Endothelial cell of umbilical vein (primary cell): ENCODE results near the gene TPK1. TPM values are rescaled to one million over a fixed set of nuclear protein-coding genes. Genes with fewer than 3 reads are reported as not detected.
A peak's percentile ranks its signal among the peaks of the same experiment; 100 is the strongest.

Experiments used
- BruUV-seq: library from RNA; stranded (reverse); fragments of 400-500 nt; replicated peaks from 2 replicates; lab custom pipeline; 2021; lab: Mats Ljungman, UMichigan
- CTCF ChIA-PET: fragments of 300-600, 350-600 bp; sonication (Branson Sonifier 250); formaldehyde crosslinking; loops from one replicate; lab custom pipeline; 2021; ENCODE audit warnings: antibody characterized with exemption, inconsistent platforms; lab: Charles Lee
- POLR2A ChIA-PET: fragments of 300-600, 350-600 bp; sonication (Branson Sonifier 250); formaldehyde crosslinking; loops from one replicate; lab custom pipeline; 2021; ENCODE audit warnings: antibody characterized with exemption, inconsistent platforms; lab: Charles Lee
- DNase-seq: peaks from one replicate; pipeline ENCODE4 v3.0.0-alpha.2; 2011; ENCODE audit warnings: low read depth, low spot score
- FAIRE-seq: peaks from 2 replicates; lab custom pipeline; 2011; peaks lifted over from hg19 to GRCh38; lab: Jason Lieb, UNC
- H2AFZ ChIP-seq: 2 replicates; pipeline ENCODE4 v1.6.0; 2012; ENCODE audit warnings: low read depth, low read length, control low read depth, inconsistent platforms
- H3K27ac ChIP-seq: 2 replicates; pipeline ENCODE4 v1.5.1; 2011; ENCODE audit warnings: low read depth, mild to moderate bottlenecking, control low read depth, low read length, moderate library complexity; ENCODE audit not compliant: insufficient read depth
- H3K27me3 ChIP-seq, 2 experiments: 2 replicates each; pipeline versions ENCODE4 v1.6.0 to v1.6.1; 2011; ENCODE audit warnings: low read length in 2 of 2, mixed read lengths in 1 of 2; ENCODE audit not compliant: control insufficient read depth in 2 of 2, insufficient read depth in 2 of 2
- H3K36me3 ChIP-seq, 2 experiments: 2 replicates in 1 of 2; 3 replicates in 1 of 2; pipeline ENCODE4 v1.5.1; 2011; ENCODE audit warnings: low read length in 2 of 2, mild to moderate bottlenecking in 1 of 2, moderate library complexity in 1 of 2; ENCODE audit not compliant: control insufficient read depth in 2 of 2, insufficient read depth in 2 of 2; ENCODE audit errors: extremely low read depth in 1 of 2
- H3K4me1 ChIP-seq: 3 replicates; pipeline ENCODE4 v1.5.1; 2011; ENCODE audit warnings: mild to moderate bottlenecking, low read length; ENCODE audit not compliant: control insufficient read depth, insufficient read depth; ENCODE audit errors: extremely low read depth
- H3K4me2 ChIP-seq: 2 replicates; pipeline ENCODE4 v1.6.1; 2011; ENCODE audit warnings: low read length, control low read depth, mixed read lengths; ENCODE audit not compliant: insufficient read depth
- H3K4me3 ChIP-seq, 3 experiments: fragments of 200-600 bp in 1 of 3; sonication (generic), shearing (Covaris generic) in 1 of 3; replicated peaks in 1 of 3; 2 replicates each; pipeline ENCODE4 v1.5.1; 2011 to 2016; ENCODE audit warnings: control low read depth in 3 of 3, low read length in 3 of 3, mild to moderate bottlenecking in 2 of 3, inconsistent platforms in 1 of 3, low read depth in 1 of 3, moderate library complexity in 1 of 3; ENCODE audit not compliant: insufficient read depth in 1 of 3
- H3K79me2 ChIP-seq: 2 replicates; pipeline ENCODE4 v1.6.0; 2012; ENCODE audit warnings: low read length, inconsistent platforms; ENCODE audit not compliant: control insufficient read depth, insufficient read depth
- H3K9ac ChIP-seq: replicated peaks from 2 replicates; pipeline ENCODE3; 2011; ENCODE audit warnings: low read length, control low read depth; ENCODE audit not compliant: insufficient read depth; ENCODE audit errors: extremely low read depth
- H3K9me1 ChIP-seq: replicated peaks from 3 replicates; pipeline ENCODE4 v1.6.0; 2011; ENCODE audit warnings: mild to moderate bottlenecking, low read length; ENCODE audit not compliant: control insufficient read depth, insufficient read depth; ENCODE audit errors: extremely low read depth
- H3K9me3 ChIP-seq: replicated peaks from 2 replicates; pipeline ENCODE4 v1.5.1; 2012; ENCODE audit warnings: low read length, inconsistent platforms; ENCODE audit not compliant: control insufficient read depth, insufficient read depth
- H4K20me1 ChIP-seq: replicated peaks from 2 replicates; pipeline ENCODE3; 2011; ENCODE audit warnings: mild to moderate bottlenecking, low read length; ENCODE audit not compliant: control insufficient read depth, insufficient read depth; ENCODE audit errors: extremely low read depth
- EZH2 ChIP-seq: IDR thresholded peaks from 2 replicates; pipeline ENCODE4 v1.6.1; 2012; ENCODE audit warnings: borderline replicate concordance, low read depth, mild to moderate bottlenecking, moderate library complexity, low read length, inconsistent platforms; ENCODE audit not compliant: severe bottlenecking
- FOS ChIP-seq: IDR thresholded peaks from 2 replicates; pipeline ENCODE4 v1.6.1; 2011; ENCODE audit warnings: mild to moderate bottlenecking, low read length, moderate library complexity, borderline replicate concordance; ENCODE audit not compliant: insufficient read depth
- GATA2 ChIP-seq: IDR thresholded peaks from 2 replicates; pipeline ENCODE4 v1.7.0; 2011; ENCODE audit warnings: low read depth, mild to moderate bottlenecking, moderate library complexity, mixed read lengths, low read length; ENCODE audit not compliant: insufficient read length, insufficient read depth
- JUN ChIP-seq: IDR thresholded peaks from 2 replicates; pipeline ENCODE4 v1.6.1; 2011; ENCODE audit warnings: borderline replicate concordance, low read depth; ENCODE audit not compliant: insufficient read length, insufficient read depth
- MYC ChIP-seq: IDR thresholded peaks from one replicate; pipeline ENCODE4 v1.6.1; 2011; ENCODE audit warnings: mild to moderate bottlenecking, low read depth, low read length
- POLR2A ChIP-seq: IDR thresholded peaks from 2 replicates; pipeline ENCODE4 v1.6.1; 2012; ENCODE audit warnings: low read depth, mild to moderate bottlenecking, control low read depth, low read length
- POLR2AphosphoS5 ChIP-seq: IDR thresholded peaks from 2 replicates; pipeline ENCODE4 v1.6.1; 2012; ENCODE audit warnings: low read depth, mild to moderate bottlenecking, control low read depth, low read length, moderate library complexity; ENCODE audit not compliant: insufficient read depth
- dilution Hi-C: fragments of 300-500 bp; cut with MboI; formaldehyde crosslinking; loops from one replicate; pipeline ENCODE4 v1.15.0; 2019; ENCODE audit warnings: low sequenced_read_pairs; ENCODE audit not compliant: extremely low pct_ligation_motif_present
- intact Hi-C: fragments of 100-400 bp; cut with micrococcal nuclease; formaldehyde crosslinking; loops from one replicate; pipeline ENCODE4 v1.10.0; 2022
- polyA plus RNA-seq, 4 experiments: library from polyadenylated mRNA; depleted of rRNA in 3 of 4; stranded (reverse) in 3 of 4; unstranded in 1 of 4; fragments of >200 nt; gene quantifications; 2 replicates each; pipeline versions ENCODE4 v1.2.1 to v1.2.3, GENCODE V29; 2011 to 2012; ENCODE audit warnings: missing spikeins in 1 of 4
- total RNA-seq: library from RNA; stranded (reverse); gene quantifications from 2 replicates; pipeline ENCODE4 v1.2.3, GENCODE V29; 2021
- TF ChIP-seq, protein P1 (sequence below), 2 donors: IDR thresholded peaks; 1 replicate in 1 of 2; 2 replicates in 1 of 2; pipeline ENCODE4 v1.5.1; 2011; ENCODE audit warnings: low read length in 2 of 2, mild to moderate bottlenecking in 2 of 2, moderate library complexity in 2 of 2, control low read depth in 1 of 2, inconsistent platforms in 1 of 2, low read depth in 1 of 2; ENCODE audit not compliant: insufficient read depth in 1 of 2; ENCODE audit errors: extremely low read depth in 1 of 2
- TF ChIP-seq, protein P2 (sequence below): IDR thresholded peaks from 2 replicates; pipeline ENCODE4 v1.6.1; 2011; ENCODE audit not compliant: insufficient read depth, insufficient read length

The TPK1 gene
- total and polyA plus RNA-seq, 2 donors (not counting 3 experiments of a cell fraction or from before 2014, with no cell fraction given): 7.5 to 9.3 TPM

GRCh38 chr7:144834641-144835144 lies 1.2 kb downstream of the TPK1 start:
- DNase-seq (no peak), FAIRE-seq (peak; percentile 81)
- CTCF ChIA-PET: interaction anchor here (2.0 to 5.2 kb wide), 3 partner anchors 7 to 95 kb away, joined by 10 to 76 read pairs (median 14); no protein-coding TSS in a partner anchor
- Histone ChIP-seq H3K79me2 (no peaks in the 10 kb centered on the region), H3K27me3 (no peaks in the 10 kb centered on the region), H3K4me3 (peak overlapping the region; percentile 45 to 97 (median 96)), H3K9me3 (no peaks in the 10 kb centered on the region), H2AFZ (peak overlapping the region; percentile 99), H4K20me1 (no peaks in the 10 kb centered on the region), H3K9me1 (no peaks in the 10 kb centered on the region), H3K4me1 (peaks cover 5% of the 10 kb centered on the region), H3K4me2 (peak overlapping the region; percentile 96), H3K9ac (peak overlapping the region; percentile 94), H3K36me3 (no peaks in the 10 kb centered on the region), H3K27ac (peak overlapping the region; percentile 96)
- TF ChIP-seq, protein P1, sequence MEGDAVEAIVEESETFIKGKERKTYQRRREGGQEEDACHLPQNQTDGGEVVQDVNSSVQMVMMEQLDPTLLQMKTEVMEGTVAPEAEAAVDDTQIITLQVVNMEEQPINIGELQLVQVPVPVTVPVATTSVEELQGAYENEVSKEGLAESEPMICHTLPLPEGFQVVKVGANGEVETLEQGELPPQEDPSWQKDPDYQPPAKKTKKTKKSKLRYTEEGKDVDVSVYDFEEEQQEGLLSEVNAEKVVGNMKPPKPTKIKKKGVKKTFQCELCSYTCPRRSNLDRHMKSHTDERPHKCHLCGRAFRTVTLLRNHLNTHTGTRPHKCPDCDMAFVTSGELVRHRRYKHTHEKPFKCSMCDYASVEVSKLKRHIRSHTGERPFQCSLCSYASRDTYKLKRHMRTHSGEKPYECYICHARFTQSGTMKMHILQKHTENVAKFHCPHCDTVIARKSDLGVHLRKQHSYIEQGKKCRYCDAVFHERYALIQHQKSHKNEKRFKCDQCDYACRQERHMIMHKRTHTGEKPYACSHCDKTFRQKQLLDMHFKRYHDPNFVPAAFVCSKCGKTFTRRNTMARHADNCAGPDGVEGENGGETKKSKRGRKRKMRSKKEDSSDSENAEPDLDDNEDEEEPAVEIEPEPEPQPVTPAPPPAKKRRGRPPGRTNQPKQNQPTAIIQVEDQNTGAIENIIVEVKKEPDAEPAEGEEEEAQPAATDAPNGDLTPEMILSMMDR (IDR thresholded peaks at IDR 0.05; ENCODE audit: extremely low read depth in 1 of 2, insufficient read depth in 1 of 2, low read depth in 1 of 2, low read length in 2 of 2): no peak
- TF ChIP-seq JUN (no peak), MYC (no peak), POLR2A (no peak), POLR2AphosphoS5 (no peak)
- POLR2A ChIA-PET: interaction anchor here (0.9 kb wide), 1 partner anchor 62 kb away, joined by 3 read pairs; no protein-coding TSS in a partner anchor
- BruUV-seq: no TSS peak
- intact Hi-C loops: loop anchor here (1.0 kb wide), 4 partner anchors 7 to 96 kb away; no protein-coding TSS in a partner anchor
- dilution Hi-C loops: no loop called here

- Histone ChIP-seq H2AFZ (no peak overlapping the region), H3K27me3 (no peaks in the 10 kb centered on the region), H3K27ac (no peak overlapping the region), H3K36me3 (no peaks in the 10 kb centered on the region), H3K79me2 (no peaks in the 10 kb centered on the region), H4K20me1 (no peaks in the 10 kb centered on the region), H3K9ac (no peak overlapping the region), H3K4me1 (peaks cover 12% of the 10 kb centered on the region), H3K9me3 (no peaks in the 10 kb centered on the region), H3K4me3 (no peak overlapping the region), H3K9me1 (no peaks in the 10 kb centered on the region), H3K4me2 (no peak overlapping the region)
- DNase-seq (no peak), FAIRE-seq (no peak)
- CTCF ChIA-PET: no interaction called here
- no TSS peak for BruUV-seq
- POLR2A ChIA-PET: no interaction called here
- dilution Hi-C loops (no loop called here), intact Hi-C loops (no loop called here)
- no peak for TF ChIP-seq POLR2AphosphoS5
- TF ChIP-seq, protein P1 (IDR thresholded peaks at IDR 0.05; ENCODE audit: extremely low read depth in 1 of 2, insufficient read depth in 1 of 2, low read depth in 1 of 2, low read length in 2 of 2): no peak
- no peak for TF ChIP-seq MYC
- TF ChIP-seq FOS: no peak
- TF ChIP-seq POLR2A: no peak
- TF ChIP-seq, protein P2, sequence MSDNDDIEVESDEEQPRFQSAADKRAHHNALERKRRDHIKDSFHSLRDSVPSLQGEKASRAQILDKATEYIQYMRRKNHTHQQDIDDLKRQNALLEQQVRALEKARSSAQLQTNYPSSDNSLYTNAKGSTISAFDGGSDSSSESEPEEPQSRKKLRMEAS: no peak
- TF ChIP-seq EZH2: no peak
- no peak for TF ChIP-seq GATA2
Observed at GRCh38 chr7:144830811-144831210, 5.0 kb downstream of the TPK1 start.
